Measurements from ENCODE around the gene C12orf75.
A peak's percentile ranks its signal among the peaks of the same experiment; 100 is the strongest.

The C12orf75 gene

DNA sequence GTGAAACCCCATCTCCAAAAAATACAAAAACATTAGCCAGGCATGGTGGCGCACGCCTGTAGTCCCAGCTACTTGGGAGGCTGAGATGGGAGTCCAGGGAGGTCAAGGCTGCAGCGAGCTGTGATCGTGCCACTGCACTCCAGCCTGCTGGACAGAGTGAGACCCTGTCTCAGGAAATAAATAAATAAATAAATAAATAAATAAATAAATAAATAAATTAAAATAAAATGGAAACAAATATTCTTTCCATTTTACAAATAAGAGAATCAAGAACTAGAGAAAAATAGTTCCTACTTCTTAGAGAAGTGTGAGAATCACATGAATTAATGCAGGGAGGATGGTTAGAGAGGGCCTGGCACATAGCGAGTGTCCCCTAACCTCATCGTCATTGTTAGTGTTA, 53.7 kb downstream of the C12orf75 start:
- Histone ChIP-seq H3K9ac (ENCODE audit: low read length) (no peak overlapping the region), H3K36me3 (ENCODE audit: control insufficient read depth, insufficient read depth, low read length, severe bottlenecking) (no peaks in the 10 kb centered on the region), H3K27me3 (replicated peaks; ENCODE audit: control insufficient read depth, insufficient read depth, low read length) (no peaks in the 10 kb centered on the region), H3K4me1 (ENCODE audit: control insufficient read depth, insufficient read depth, low read length) (peaks cover 26% of the 10 kb centered on the region), H3K9me3 (ENCODE audit: control insufficient read depth, low read length) (no peaks in the 10 kb centered on the region), H3K4me3 (ENCODE audit: low read length) (no peak overlapping the region)
- no peak for DNase-seq (ENCODE audit: low read depth)

DNA sequence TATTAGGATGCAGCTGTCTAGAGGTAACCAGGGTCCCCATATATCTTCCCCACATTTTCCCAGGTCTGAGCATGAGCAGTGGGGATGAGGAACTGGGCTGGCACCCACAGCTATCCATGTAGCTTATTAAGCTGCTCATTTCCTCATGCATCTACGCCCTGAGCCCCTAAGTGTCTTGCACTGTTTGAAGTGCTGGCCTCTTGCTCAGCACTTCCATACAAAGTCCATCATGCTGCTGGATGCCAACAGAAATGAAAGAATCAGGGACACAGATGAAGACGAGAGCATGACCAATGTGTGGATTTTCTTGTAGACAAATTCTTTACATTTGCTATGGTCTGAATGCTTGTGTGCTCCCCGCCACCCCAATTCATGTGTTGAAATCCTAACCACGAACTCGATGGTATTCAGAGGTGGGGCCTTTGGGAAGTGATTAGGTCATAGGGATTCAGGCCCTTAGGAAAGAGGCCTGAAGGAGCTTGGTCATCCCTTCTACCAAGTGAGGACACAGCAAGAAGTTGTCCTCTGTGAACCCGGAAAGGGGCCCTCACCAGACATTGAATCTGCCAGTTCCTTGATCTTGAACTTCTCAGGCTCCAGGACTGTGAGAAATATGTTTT, 54.5 kb downstream of the C12orf75 start:
- Histone ChIP-seq H3K4me3 (ENCODE audit: low read length) (no peak overlapping the region), H3K27me3 (replicated peaks; ENCODE audit: control insufficient read depth, insufficient read depth, low read length) (no peaks in the 10 kb centered on the region), H3K4me1 (ENCODE audit: control insufficient read depth, insufficient read depth, low read length) (peaks cover 26% of the 10 kb centered on the region), H3K9ac (ENCODE audit: low read length) (no peak overlapping the region), H3K9me3 (ENCODE audit: control insufficient read depth, low read length) (no peaks in the 10 kb centered on the region), H3K36me3 (ENCODE audit: control insufficient read depth, insufficient read depth, low read length, severe bottlenecking) (no peaks in the 10 kb centered on the region)
- peak; percentile 79 for DNase-seq (ENCODE audit: low read depth)

- Histone ChIP-seq H3K9me3 (ENCODE audit: control insufficient read depth, low read length) (no peaks in the 10 kb centered on the region), H3K4me3 (ENCODE audit: low read length) (no peak overlapping the region), H3K27me3 (replicated peaks; ENCODE audit: control insufficient read depth, insufficient read depth, low read length) (no peaks in the 10 kb centered on the region), H3K4me1 (ENCODE audit: control insufficient read depth, insufficient read depth, low read length) (peaks cover 26% of the 10 kb centered on the region), H3K36me3 (ENCODE audit: control insufficient read depth, insufficient read depth, low read length, severe bottlenecking) (no peaks in the 10 kb centered on the region), H3K9ac (ENCODE audit: low read length) (no peak overlapping the region)
- no peak for DNase-seq (ENCODE audit: low read depth)
These were observed 55.9 kb downstream of the C12orf75 start for GRCh38 chr12:105386431-105386830.

- DNase-seq (ENCODE audit: low read depth) = no peak
- H3K4me1 ChIP-seq (ENCODE audit: control insufficient read depth, insufficient read depth, low read length) = peaks cover 7% of the 10 kb centered on the region
These were observed 60.7 kb downstream of the C12orf75 start for GRCh38 chr12:105391231-105391630.

DNA sequence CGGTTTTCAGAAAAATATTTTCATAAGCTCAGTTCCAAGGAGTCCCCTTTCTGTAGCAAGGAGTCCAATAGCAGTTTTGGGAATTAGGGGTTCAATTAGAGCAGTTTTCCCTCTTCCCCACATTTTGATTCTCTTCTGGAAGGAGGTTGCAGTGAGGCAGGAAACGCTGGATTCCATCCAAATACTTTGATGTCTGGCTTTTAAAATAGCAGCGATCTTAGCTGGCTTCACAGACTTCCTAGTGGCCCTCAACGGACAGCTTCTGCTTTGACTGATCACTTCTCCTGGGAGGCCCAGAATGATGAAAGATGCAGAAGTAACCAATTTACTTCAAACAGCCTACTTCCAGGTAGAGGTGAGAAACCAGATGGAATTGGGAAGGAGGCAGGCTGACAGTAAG, 63.1 kb downstream of the C12orf75 start:
- Histone ChIP-seq H3K9ac (ENCODE audit: low read length) (no peak overlapping the region), H3K27me3 (replicated peaks; ENCODE audit: control insufficient read depth, insufficient read depth, low read length) (no peaks in the 10 kb centered on the region), H3K9me3 (ENCODE audit: control insufficient read depth, low read length) (no peaks in the 10 kb centered on the region), H3K4me1 (ENCODE audit: control insufficient read depth, insufficient read depth, low read length) (no peaks in the 10 kb centered on the region), H3K36me3 (ENCODE audit: control insufficient read depth, insufficient read depth, low read length, severe bottlenecking) (no peaks in the 10 kb centered on the region), H3K4me3 (ENCODE audit: low read length) (no peak overlapping the region)
- DNase-seq (ENCODE audit: low read depth) = peak; percentile 61

More at GRCh38 chr12:105391231-105391630, 60.7 kb downstream of the C12orf75 start:
- Histone ChIP-seq H3K9ac (ENCODE audit: low read length) (no peak overlapping the region), H3K4me3 (ENCODE audit: low read length) (no peak overlapping the region), H3K9me3 (ENCODE audit: control insufficient read depth, low read length) (no peaks in the 10 kb centered on the region), H3K36me3 (ENCODE audit: control insufficient read depth, insufficient read depth, low read length, severe bottlenecking) (no peaks in the 10 kb centered on the region), H3K27me3 (replicated peaks; ENCODE audit: control insufficient read depth, insufficient read depth, low read length) (no peaks in the 10 kb centered on the region)

DNA sequence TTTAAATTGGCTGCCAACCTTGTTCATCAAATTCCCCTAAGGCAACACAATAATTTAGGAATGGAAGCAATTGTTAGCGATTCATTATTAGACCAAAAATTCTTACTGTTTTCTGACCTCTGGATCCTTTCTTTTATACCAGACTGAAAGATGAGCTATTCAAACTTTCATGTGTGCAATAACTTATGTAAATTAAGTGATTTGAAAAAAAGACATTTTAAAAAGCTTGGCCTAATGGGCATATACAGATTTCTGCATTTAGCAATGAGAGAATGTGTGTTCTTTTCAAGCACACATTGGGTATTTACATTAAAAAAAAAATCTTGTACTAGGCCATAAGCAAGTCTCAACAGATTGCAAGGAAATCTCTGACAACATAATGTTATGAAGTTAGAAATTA, 65.5 kb downstream of the C12orf75 start:
- no peaks in the 10 kb centered on the region for H3K4me1 ChIP-seq (ENCODE audit: control insufficient read depth, insufficient read depth, low read length)
- no peaks in the 10 kb centered on the region for H3K27me3 ChIP-seq (replicated peaks; ENCODE audit: control insufficient read depth, insufficient read depth, low read length)
- H3K36me3 ChIP-seq (ENCODE audit: control insufficient read depth, insufficient read depth, low read length, severe bottlenecking) = no peaks in the 10 kb centered on the region
- no peak overlapping the region for H3K9ac ChIP-seq (ENCODE audit: low read length)
- H3K9me3 ChIP-seq (ENCODE audit: control insufficient read depth, low read length) = no peaks in the 10 kb centered on the region
- no peak overlapping the region for H3K4me3 ChIP-seq (ENCODE audit: low read length)
- DNase-seq (ENCODE audit: low read depth) = no peak

DNA sequence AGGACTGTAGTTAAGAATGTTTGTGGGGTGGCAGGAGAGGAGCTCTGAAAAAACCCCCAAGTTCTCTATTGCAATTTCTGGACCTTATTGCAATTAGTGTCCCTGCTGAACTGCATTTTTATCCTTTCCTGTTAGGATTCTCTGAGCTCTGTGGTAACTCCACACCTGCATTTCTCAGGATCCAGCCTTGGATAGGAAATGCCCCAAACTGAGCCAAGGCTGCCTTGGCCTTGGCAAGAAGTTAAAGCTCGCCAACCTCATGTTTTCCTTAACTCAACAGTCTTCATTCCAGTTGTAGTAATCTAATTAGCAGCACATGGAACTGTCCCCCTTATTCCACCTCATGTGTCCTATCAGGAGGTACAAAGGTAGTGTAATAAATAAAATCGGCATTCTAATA, 66.5 kb downstream of the C12orf75 start:
- H3K27me3 ChIP-seq (replicated peaks; ENCODE audit: control insufficient read depth, insufficient read depth, low read length) = no peaks in the 10 kb centered on the region
- no peaks in the 10 kb centered on the region for H3K36me3 ChIP-seq (ENCODE audit: control insufficient read depth, insufficient read depth, low read length, severe bottlenecking)
- H3K4me1 ChIP-seq (ENCODE audit: control insufficient read depth, insufficient read depth, low read length) = no peaks in the 10 kb centered on the region
- H3K4me3 ChIP-seq (ENCODE audit: low read length) = no peak overlapping the region
- DNase-seq (ENCODE audit: low read depth) = no peak
- H3K9me3 ChIP-seq (ENCODE audit: control insufficient read depth, low read length) = no peaks in the 10 kb centered on the region
- H3K9ac ChIP-seq (ENCODE audit: low read length) = no peak overlapping the region

DNA sequence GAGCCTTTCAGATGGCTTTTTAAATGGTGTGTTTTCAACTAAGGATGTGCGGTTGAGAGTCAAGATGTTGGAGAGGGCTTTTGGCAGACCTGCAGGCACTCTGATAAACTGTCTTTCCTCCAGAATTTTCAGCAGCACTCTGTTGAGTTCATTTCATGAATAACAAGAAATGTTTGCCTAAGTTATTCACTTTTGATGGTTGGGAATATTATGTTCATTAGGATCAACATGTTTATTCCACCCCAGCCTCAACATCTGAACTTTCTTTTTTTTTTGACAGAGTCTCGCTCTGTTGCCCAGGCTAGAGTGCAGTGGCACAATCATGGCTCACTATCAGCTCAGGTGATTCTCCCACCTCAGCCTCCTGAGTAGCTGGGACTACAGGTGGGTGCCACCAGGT, 68.4 kb downstream of the C12orf75 start:
- no peaks in the 10 kb centered on the region for H3K9me3 ChIP-seq (ENCODE audit: control insufficient read depth, low read length)
- no peaks in the 10 kb centered on the region for H3K27me3 ChIP-seq (replicated peaks; ENCODE audit: control insufficient read depth, insufficient read depth, low read length)
- H3K4me3 ChIP-seq (ENCODE audit: low read length) = no peak overlapping the region
- no peak for DNase-seq (ENCODE audit: low read depth)
- no peak overlapping the region for H3K9ac ChIP-seq (ENCODE audit: low read length)
- H3K36me3 ChIP-seq (ENCODE audit: control insufficient read depth, insufficient read depth, low read length, severe bottlenecking) = no peaks in the 10 kb centered on the region
- H3K4me1 ChIP-seq (ENCODE audit: control insufficient read depth, insufficient read depth, low read length) = no peaks in the 10 kb centered on the region

DNA sequence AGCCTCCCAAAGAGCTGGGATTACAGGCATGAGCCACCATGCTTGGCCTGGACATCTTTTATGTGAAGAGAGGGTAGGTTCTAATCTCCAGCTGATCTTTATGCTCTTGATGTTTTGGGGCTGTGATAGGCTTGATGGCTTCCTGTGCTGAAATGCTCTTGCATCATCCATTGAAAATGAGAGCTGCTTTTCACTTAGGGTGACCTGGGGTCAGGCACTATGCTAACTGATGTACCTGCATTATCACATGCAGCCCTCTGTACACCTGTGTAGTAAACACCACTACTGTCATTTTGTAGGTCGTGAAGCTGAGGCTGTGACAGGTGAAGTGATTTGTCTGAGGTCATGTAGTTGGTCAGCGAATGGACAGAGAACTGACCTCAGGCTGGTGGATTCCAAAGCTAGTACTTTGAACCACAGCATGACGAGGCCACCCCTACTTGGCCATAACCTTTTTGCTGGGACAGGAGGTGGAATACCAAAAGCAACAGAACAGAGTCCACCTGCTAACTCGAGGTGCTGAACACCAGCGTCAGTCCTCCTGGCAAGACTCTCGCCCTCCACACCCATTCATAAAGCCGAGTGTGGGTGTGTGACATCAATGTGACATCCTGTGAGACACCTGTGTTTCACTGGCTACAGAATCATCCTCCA, 69.1 kb downstream of the C12orf75 start:
- Histone ChIP-seq H3K9me3 (ENCODE audit: control insufficient read depth, low read length) (no peaks in the 10 kb centered on the region), H3K4me1 (ENCODE audit: control insufficient read depth, insufficient read depth, low read length) (no peaks in the 10 kb centered on the region), H3K36me3 (ENCODE audit: control insufficient read depth, insufficient read depth, low read length, severe bottlenecking) (no peaks in the 10 kb centered on the region), H3K4me3 (ENCODE audit: low read length) (no peak overlapping the region), H3K9ac (ENCODE audit: low read length) (no peak overlapping the region), H3K27me3 (replicated peaks; ENCODE audit: control insufficient read depth, insufficient read depth, low read length) (no peaks in the 10 kb centered on the region)
- no peak for DNase-seq (ENCODE audit: low read depth)

DNA sequence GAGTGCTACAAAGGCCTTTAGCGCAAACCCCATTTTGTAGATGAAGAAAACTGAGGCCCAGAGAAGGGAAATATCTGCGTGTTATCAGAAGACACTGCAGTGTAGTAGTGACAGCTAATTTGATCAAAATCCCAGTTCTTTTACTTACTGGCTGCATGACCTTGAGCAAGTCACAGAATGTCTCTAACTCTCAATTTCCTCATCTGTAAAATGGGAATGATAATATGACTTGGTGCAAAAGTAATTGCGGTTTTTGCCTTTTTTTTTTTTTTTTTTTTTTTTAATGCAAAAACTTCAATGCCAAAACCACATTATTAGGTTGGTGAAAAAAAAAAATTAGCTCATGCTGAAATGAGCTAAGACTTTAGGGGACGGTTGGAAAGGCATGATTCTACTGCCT, 69.7 kb downstream of the C12orf75 start:
- Histone ChIP-seq H3K27me3 (replicated peaks; ENCODE audit: control insufficient read depth, insufficient read depth, low read length) (no peaks in the 10 kb centered on the region), H3K4me3 (ENCODE audit: low read length) (no peak overlapping the region), H3K9me3 (ENCODE audit: control insufficient read depth, low read length) (no peaks in the 10 kb centered on the region), H3K4me1 (ENCODE audit: control insufficient read depth, insufficient read depth, low read length) (no peaks in the 10 kb centered on the region), H3K36me3 (ENCODE audit: control insufficient read depth, insufficient read depth, low read length, severe bottlenecking) (no peaks in the 10 kb centered on the region), H3K9ac (ENCODE audit: low read length) (no peak overlapping the region)
- DNase-seq (ENCODE audit: low read depth) = no peak

DNA sequence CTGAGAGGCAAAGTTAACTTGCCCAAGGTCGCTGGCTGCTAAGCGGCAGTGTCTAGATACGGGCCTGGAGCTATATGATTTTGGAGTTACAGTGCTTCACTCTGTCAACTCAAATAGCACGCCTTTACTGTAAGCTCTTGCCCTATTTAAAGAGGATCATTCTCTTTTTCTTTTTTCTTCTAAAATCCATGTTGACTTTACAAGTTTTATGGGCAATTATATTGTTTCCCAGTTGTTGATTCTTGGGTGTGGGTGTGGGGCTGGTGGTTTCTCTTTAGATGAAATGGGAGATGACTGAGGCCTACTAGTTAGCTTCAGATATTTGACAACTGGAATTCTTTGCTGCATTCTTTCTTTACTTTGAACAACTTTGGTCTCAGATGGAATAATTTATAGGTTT, 70.7 kb downstream of the C12orf75 start:
- Histone ChIP-seq H3K9me3 (ENCODE audit: control insufficient read depth, low read length) (no peaks in the 10 kb centered on the region), H3K27me3 (replicated peaks; ENCODE audit: control insufficient read depth, insufficient read depth, low read length) (no peaks in the 10 kb centered on the region), H3K9ac (ENCODE audit: low read length) (no peak overlapping the region), H3K4me3 (ENCODE audit: low read length) (no peak overlapping the region), H3K36me3 (ENCODE audit: control insufficient read depth, insufficient read depth, low read length, severe bottlenecking) (no peaks in the 10 kb centered on the region), H3K4me1 (ENCODE audit: control insufficient read depth, insufficient read depth, low read length) (no peaks in the 10 kb centered on the region)
- no peak for DNase-seq (ENCODE audit: low read depth)

DNA sequence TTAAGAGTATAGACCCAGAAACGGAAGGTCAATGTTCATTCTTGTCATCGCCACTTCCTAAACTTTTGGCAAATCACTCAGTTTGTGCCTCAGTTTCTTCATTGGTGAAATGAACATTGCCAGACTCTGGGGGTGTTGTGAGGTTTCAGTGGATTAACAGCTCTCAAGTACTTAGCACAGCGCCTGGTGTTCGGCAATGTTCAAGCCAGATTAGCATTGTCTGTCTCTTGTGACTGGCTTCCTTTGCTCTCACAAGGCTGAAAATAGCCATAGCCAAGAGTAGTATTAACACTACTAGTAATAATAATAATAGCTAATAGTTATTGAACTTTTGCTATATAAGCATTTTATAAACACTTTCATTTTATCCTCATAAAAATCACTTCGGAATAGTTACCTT, 71.9 kb downstream of the C12orf75 start:
- Histone ChIP-seq H3K9ac (ENCODE audit: low read length) (no peak overlapping the region), H3K4me1 (ENCODE audit: control insufficient read depth, insufficient read depth, low read length) (no peaks in the 10 kb centered on the region), H3K9me3 (ENCODE audit: control insufficient read depth, low read length) (no peaks in the 10 kb centered on the region), H3K4me3 (ENCODE audit: low read length) (no peak overlapping the region), H3K36me3 (ENCODE audit: control insufficient read depth, insufficient read depth, low read length, severe bottlenecking) (no peaks in the 10 kb centered on the region), H3K27me3 (replicated peaks; ENCODE audit: control insufficient read depth, insufficient read depth, low read length) (no peaks in the 10 kb centered on the region)
- no peak for DNase-seq (ENCODE audit: low read depth)

All from adipocyte (in vitro differentiated cells).